ENCODE measurements around the gene ALX4.

DNA sequence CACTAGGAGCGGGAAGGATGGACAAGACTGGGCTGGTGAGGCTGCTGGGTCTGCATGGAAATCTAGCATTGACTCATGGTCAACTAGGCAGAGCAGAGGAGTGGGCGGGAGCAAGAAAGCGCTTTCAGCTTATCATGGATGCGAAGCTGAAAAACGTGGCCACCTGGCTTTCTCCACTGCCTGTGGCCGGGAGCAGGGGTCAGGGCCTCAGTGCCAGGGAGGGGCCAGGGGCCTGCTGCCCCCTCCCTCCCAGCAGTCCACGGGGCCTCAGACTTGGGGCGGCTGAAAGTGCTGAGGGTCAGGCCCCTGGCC lies 45.5 kb downstream of the ALX4 start:
- TF ChIP-seq POLR2A (IDR thresholded peaks at IDR 0.05; ENCODE audit: low read length) (no peak), CTCF (IDR thresholded peaks at IDR 0.05) (no peak)

Measured in A549 (cell line).